22Rv1 (cell line): ENCODE results near the gene PLXNB1.

Experiments
- H3K27ac ChIP-seq: fragments of 450-650 bp; 2 replicates; pipeline ENCODE4 v1.5.1; 2017
- ZFX ChIP-seq: fragments of 450-650 bp; IDR thresholded peaks from 2 replicates; pipeline ENCODE4 v1.6.1; 2017; ENCODE audit warnings: antibody characterized with exemption, borderline replicate concordance
- TF ChIP-seq, protein P1 (sequence below): fragments of 450-650 bp; IDR thresholded peaks from 2 replicates; pipeline ENCODE4 v1.5.1; 2017; ENCODE audit warnings: mild to moderate bottlenecking

PLXNB1 gene

DNA sequence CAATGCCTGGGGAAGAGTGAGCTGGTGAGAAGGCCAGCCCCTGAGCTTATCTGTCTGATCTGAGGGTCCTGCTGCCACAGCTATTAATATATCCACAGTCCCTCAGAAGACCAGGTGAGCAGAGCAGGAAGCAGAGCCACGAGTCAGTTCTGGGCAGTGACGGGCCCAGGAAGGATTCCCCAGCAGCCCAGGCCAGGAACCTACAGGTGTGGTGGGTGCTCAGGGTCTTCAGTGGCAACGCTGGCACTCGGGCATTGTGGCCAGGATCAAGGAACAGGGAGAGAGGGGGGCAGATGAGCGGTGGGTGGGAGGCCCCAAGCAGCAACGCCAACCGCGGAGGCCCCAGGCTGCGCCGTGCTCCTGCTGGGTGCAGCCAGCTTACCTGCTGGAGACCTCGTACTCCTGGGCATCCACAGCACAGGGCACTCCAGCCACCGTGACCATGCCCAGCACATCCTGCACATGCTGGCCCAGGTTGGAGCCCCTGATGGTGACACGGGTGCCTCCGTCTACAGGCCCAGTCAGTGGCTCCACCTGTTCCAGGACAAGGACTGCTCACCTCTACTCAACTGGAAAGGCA is 12.3 kb downstream of the PLXNB1 start:
- no peak overlapping the region for H3K27ac ChIP-seq
- TF ChIP-seq, protein P1, sequence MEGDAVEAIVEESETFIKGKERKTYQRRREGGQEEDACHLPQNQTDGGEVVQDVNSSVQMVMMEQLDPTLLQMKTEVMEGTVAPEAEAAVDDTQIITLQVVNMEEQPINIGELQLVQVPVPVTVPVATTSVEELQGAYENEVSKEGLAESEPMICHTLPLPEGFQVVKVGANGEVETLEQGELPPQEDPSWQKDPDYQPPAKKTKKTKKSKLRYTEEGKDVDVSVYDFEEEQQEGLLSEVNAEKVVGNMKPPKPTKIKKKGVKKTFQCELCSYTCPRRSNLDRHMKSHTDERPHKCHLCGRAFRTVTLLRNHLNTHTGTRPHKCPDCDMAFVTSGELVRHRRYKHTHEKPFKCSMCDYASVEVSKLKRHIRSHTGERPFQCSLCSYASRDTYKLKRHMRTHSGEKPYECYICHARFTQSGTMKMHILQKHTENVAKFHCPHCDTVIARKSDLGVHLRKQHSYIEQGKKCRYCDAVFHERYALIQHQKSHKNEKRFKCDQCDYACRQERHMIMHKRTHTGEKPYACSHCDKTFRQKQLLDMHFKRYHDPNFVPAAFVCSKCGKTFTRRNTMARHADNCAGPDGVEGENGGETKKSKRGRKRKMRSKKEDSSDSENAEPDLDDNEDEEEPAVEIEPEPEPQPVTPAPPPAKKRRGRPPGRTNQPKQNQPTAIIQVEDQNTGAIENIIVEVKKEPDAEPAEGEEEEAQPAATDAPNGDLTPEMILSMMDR = no peak
- no peak for TF ChIP-seq ZFX

DNA sequence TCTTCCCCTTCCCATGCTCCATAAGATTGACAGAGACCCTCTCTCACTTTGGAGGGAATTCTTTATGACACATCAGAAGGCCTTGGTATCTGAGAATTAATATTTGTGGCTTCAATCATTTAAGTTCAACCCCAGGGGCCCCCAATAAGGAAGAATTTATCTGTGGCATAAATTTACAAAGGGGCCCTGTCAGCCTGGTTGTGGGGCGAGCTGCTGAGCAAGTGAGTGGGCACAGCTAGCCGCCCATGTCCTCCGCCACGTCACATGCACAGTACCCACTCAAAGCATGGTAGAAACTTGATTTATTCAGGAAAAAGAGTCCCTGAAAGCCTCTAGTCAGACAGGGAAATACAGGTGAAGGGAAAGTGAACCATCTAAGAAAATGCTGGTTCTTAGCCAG is 13.3 kb downstream of the PLXNB1 start:
- H3K27ac ChIP-seq = no peak overlapping the region
- no peak for TF ChIP-seq ZFX
- TF ChIP-seq, protein P1 = no peak

DNA sequence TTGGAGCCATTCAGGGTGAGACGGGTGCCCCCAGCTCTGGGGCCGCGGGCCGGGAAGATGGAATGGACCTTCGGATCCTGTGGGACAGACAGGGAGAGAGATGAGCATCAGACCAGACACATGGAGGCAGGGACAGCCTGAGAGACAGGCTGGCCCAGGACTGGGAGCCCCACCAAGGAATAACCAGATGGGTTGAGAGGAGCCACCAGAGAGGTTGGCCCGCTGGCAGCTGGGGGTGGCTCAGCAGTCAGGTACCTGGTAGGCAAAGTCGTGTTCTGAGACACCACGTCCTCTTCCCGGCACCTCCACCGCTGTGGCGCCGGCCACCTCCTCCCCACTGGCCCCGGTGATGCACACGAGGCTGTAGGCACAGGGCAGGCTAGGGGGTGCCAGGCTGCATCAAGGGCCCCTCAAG is 13.8 kb downstream of the PLXNB1 start:
- TF ChIP-seq, protein P1 = no peak
- no peak for TF ChIP-seq ZFX
- H3K27ac ChIP-seq = no peak overlapping the region

DNA sequence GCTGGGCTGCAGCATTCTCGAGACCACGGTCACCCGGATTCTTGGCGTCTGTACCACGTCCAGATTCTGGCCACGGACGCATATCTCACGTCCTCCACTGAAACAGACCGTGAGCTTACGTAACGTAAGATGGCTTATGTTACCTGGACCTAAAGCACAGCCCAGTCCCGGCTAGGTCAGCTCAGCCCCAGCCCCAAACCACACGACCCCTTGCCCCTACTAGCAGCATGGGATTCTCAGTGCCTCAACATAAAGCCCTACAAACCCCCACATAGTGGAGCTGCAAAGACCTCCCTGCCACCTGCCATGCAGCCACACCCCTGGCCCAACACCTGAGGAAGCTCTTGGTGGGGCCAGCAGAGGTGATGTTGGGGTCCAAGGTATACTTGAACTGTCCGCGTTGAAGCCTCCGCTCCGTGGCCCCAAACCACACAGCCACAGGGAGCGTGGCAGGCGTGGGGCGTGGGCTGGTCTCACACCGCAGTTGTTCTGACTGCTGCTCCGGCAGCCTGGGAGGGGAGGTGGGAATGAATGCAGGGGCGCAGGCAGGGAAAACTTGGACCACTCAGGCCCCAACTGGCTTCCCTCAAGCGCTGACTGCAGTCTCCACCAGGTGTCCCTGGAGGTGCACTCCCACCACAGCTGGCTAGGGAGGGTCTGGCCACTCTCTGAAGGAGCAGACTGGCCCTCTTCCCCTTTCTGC is 14.5 kb downstream of the PLXNB1 start:
- no peak overlapping the region for H3K27ac ChIP-seq
- TF ChIP-seq, protein P1 = no peak

DNA sequence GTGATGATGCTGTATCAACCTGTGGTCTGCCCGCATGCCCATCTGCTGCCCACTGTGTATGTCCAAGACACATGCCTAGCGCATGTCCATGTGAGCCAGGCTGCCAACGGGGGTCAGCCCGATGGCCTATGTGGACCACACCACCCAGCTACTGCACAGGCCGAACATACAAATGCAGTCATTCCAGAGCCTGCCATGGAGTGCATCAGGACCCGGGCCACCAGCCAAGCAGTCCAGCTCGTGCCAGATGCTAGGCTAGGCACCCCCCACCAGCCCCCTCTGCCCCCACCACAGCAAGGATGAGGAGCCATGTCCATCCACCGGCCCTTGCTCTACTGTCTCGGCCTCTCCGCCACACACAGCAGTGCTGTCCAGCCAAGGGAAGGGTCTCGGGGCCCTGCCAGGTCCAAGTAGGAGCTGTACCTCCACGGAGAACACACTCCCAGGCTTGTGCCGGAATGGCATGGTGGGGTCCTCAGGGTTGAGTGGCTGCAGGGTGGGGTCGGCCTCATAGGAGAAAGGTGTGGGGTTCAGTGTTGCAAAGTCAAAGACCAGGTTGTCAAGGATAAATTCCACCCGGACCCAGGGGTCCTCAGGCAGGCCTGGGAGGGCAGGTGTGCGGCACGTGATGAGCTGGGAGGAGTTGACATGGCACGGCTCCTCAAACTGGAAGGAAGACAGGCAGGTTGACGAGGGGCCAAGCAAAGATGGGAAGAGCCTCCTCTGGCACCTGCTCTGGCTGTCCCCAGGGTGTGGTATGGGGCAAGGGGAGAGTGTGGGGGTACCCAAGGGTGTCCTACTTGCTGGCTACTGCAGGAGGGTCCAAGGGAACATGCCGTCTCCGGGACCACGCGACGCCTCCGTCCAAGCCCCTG is 15.3 kb downstream of the PLXNB1 start:
- TF ChIP-seq ZFX = no peak
- TF ChIP-seq, protein P1 = no peak
- H3K27ac ChIP-seq = no peak overlapping the region

DNA sequence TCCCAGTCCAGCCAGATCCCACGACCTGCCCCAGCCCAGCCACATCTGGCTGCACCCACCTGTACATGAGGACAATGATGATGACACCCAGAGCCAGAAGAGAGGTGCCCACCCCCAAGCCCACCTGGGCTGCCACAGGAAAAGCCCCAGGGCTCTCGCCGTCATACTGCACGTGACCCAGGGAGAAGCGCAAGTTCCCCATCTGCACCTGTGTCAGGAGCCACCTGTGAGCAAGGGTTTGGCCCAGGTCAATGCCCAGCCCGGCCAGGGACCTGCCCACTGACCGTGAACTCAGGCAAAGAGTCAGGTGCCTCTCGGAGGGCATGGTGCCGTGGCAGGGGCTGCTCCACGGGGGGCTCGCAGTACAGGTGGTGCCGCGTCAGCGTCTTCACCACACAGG is 16.3 kb downstream of the PLXNB1 start:
- no peak overlapping the region for H3K27ac ChIP-seq
- TF ChIP-seq, protein P1 = no peak
- TF ChIP-seq ZFX = no peak

DNA sequence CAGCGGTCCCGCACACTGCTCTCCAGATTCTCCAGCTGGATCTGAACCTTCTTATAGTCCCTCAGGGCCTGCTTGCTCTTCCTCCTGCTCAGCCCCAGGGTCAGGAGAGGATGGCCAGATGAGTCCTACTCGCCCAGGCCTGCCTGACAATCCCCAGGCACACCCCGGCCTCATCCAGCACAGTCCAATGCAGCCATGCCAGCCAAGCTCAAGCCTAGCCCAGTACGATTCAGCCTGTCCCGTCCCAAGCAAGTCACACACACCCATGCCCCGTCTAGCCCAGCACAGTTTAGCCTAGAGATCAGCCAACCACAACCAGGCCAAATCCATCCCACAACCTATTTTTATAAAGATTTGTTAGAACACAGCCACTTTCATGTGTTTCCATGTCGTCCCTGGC is 16.8 kb downstream of the PLXNB1 start:
- H3K27ac ChIP-seq = no peak overlapping the region
- TF ChIP-seq, protein P1 = no peak
- TF ChIP-seq ZFX = no peak
